OCI-LY3 (cell line): ENCODE data around the gene PSMA8.
A peak's percentile ranks its signal among the peaks of the same experiment; 100 is the strongest.

Experiments used
- EZH2phosphoT487 ChIP-seq: fragments of 200-600 bp; shearing (Covaris generic); IDR thresholded peaks from 2 replicates; pipeline ENCODE4 v1.6.1; 2018; ENCODE audit warnings: antibody characterized with exemption, mixed run types, low read depth
- TF ChIP-seq, protein P1 (sequence below): fragments of 200-600, 300-600 bp; sonication (generic); IDR thresholded peaks from 2 replicates; pipeline ENCODE4 v1.5.1; 2014; ENCODE audit warnings: antibody characterized with exemption, low read length, low read depth

DNA sequence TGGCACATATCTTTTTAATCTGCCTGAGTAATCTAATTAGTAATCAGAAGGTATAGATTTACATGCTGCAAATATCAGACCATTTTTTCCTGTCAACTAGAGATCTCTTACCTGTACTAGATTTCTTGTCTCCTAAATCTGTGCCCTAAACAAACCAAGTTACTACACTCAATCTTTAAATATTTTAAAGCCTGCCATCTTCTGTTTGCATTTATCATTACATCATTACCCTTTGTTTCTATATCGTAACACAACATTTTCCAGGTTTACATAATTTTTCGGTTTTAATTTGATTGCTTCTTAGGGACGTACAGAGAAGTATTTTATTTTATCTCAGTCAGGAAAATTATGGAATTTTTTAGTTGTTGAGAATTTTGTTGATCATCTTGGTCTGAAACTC lies 25.7 kb downstream of the PSMA8 start:
- TF ChIP-seq, protein P1, sequence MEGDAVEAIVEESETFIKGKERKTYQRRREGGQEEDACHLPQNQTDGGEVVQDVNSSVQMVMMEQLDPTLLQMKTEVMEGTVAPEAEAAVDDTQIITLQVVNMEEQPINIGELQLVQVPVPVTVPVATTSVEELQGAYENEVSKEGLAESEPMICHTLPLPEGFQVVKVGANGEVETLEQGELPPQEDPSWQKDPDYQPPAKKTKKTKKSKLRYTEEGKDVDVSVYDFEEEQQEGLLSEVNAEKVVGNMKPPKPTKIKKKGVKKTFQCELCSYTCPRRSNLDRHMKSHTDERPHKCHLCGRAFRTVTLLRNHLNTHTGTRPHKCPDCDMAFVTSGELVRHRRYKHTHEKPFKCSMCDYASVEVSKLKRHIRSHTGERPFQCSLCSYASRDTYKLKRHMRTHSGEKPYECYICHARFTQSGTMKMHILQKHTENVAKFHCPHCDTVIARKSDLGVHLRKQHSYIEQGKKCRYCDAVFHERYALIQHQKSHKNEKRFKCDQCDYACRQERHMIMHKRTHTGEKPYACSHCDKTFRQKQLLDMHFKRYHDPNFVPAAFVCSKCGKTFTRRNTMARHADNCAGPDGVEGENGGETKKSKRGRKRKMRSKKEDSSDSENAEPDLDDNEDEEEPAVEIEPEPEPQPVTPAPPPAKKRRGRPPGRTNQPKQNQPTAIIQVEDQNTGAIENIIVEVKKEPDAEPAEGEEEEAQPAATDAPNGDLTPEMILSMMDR, result peak; percentile 48
- TF ChIP-seq EZH2phosphoT487, result no peak
